Vagina (tissue), 2 donors: ENCODE measurements around the gene C11orf97. TPM values are rescaled to one million over a fixed set of nuclear protein-coding genes. Genes with fewer than 3 reads are reported as not detected.

Experiments
- DNase-seq, 2 donors: peaks; one replicate each; pipeline ENCODE4 v3.0.0-alpha.2; 2017; ENCODE audit errors: extremely low spot score in 2 of 2
- H3K27ac ChIP-seq: fragments of 200-600 bp; sonication (generic); one replicate; pipeline ENCODE4 v1.5.1; 2019
- H3K27me3 ChIP-seq: fragments of 200-600 bp; sonication (generic); one replicate; pipeline ENCODE4 v1.5.1; 2019
- H3K36me3 ChIP-seq, 2 donors: fragments of 200-600 bp; sonication (generic); one replicate each; pipeline ENCODE4 v1.5.1; 2017 to 2019
- H3K4me1 ChIP-seq: fragments of 200-600 bp; sonication (generic); one replicate; pipeline ENCODE4 v1.5.1; 2019
- H3K4me3 ChIP-seq, 2 donors: fragments of 200-600 bp; sonication (generic); 1 replicate in 1 of 2; 2 replicates in 1 of 2; pipeline ENCODE4 v1.5.1; 2016 to 2019
- H3K9me3 ChIP-seq: fragments of 200-600 bp; sonication (generic); one replicate; pipeline ENCODE4 v1.5.1; 2019
- CTCF ChIP-seq, 3 experiments: fragments of 450-650 bp in 2 of 3; fragments of 200-600 bp in 1 of 3; sonication (generic) in 1 of 3; IDR thresholded peaks; one replicate each; pipeline ENCODE4 v1.5.1; 2017 to 2019; ENCODE audit warnings: antibody characterized with exemption in 3 of 3, mild to moderate bottlenecking in 2 of 3, moderate library complexity in 2 of 3
- POLR2A ChIP-seq, 2 donors: fragments of 450-650 bp; IDR thresholded peaks; one replicate each; pipeline ENCODE4 v1.6.1; 2017; ENCODE audit warnings: antibody characterized with exemption in 2 of 2, mild to moderate bottlenecking in 2 of 2, moderate library complexity in 2 of 2
- POLR2AphosphoS5 ChIP-seq, 2 donors: sonication (generic); formaldehyde crosslinking; IDR thresholded peaks; one replicate each; pipeline ENCODE4 v1.9.0; 2017; ENCODE audit warnings: antibody characterized with exemption in 2 of 2, mild to moderate bottlenecking in 2 of 2, low read depth in 1 of 2; ENCODE audit not compliant: insufficient read depth in 1 of 2
- intact Hi-C: fragments of 100-400 bp; cut with DNase I; formaldehyde crosslinking; loops from one replicate; pipeline ENCODE4 v1.15.1; 2023
- microRNA counts, 2 donors: library from miRNA; unstranded; fragments of <30 nt; microRNA quantifications; one replicate each; lab custom pipeline; 2016 to 2017
- microRNA-seq: library from miRNA; unstranded; fragments of <30 nt; microRNA quantifications from one replicate; pipeline ENCODE4, GENCODE V29; 2017; ENCODE audit warnings: borderline number of aligned reads, borderline replicate concordance
- small RNA-seq: library from RNA; depleted of rRNA; stranded (forward); fragments of <200 nt; gene quantifications from one replicate; pipeline ENCODE3, GENCODE V24; 2016
- total RNA-seq: library from RNA; depleted of rRNA; stranded (reverse); fragments of >200 nt; gene quantifications from one replicate; pipeline ENCODE4 v1.2.3, GENCODE V29; 2016

C11orf97 gene
- total RNA-seq, 1 donor from 2014 or later = not detected

GRCh38 chr11:94577841-94578240 is 65.6 kb downstream of the C11orf97 start:
- Histone ChIP-seq H3K36me3 (no peaks in the 10 kb centered on the region), H3K27ac (no peak overlapping the region), H3K4me3 (no peak overlapping the region), H3K9me3 (no peaks in the 10 kb centered on the region), H3K4me1 (no peaks in the 10 kb centered on the region), H3K27me3 (no peaks in the 10 kb centered on the region)
- intact Hi-C loops = no loop called here
- no peak for DNase-seq
- TF ChIP-seq POLR2AphosphoS5 (IDR thresholded peaks at IDR 0.05; ENCODE audit: insufficient read depth in 1 of 2, low read depth in 1 of 2) = no peak
- TF ChIP-seq POLR2A (IDR thresholded peaks at IDR 0.05) = no peak
- TF ChIP-seq CTCF (IDR thresholded peaks at IDR 0.05) = no peak

MicroRNAs encoded within 50 kb of the gene (microRNA counts, 767-probe panel; counts per million panel counts)
- microRNA hsa-miR-548l (lab: Ali Mortazavi, UCI) = 238 to 261 counts per million in 2 donors

Small RNA genes within 50 kb of the gene (microRNA-seq; reads per million reads assigned to microRNA genes)
- 3.8 reads per million for gene MIR548L

Small RNA genes within 50 kb of the gene (small RNA-seq; reads per million reads assigned to genes)
- gene MIR548L = not detected

Other genes starting within 250 kb of the C11orf97 start
- not detected for gene IZUMO1R, start 207.9 kb upstream of the C11orf97 start, total RNA-seq
- gene GPR83, start 111.0 kb upstream of the C11orf97 start, total RNA-seq = not detected
- 40.5 TPM for gene MRE11, start 18.6 kb upstream of the C11orf97 start, total RNA-seq
- gene ANKRD49, start 18.5 kb upstream of the C11orf97 start, total RNA-seq = 12.5 TPM
- gene FUT4, start 31.5 kb downstream of the C11orf97 start, total RNA-seq = 6.1 TPM
- gene PIWIL4, start 54.9 kb downstream of the C11orf97 start, total RNA-seq = 3.2 TPM